PFSK-1 (cell line): ENCODE measurements around the gene ABI2.

Experiments
- FOXP2 ChIP-seq: optimal IDR thresholded peaks from 2 replicates; pipeline ENCODE3; 2011; ENCODE audit warnings: borderline replicate concordance, control low read depth, inconsistent platforms; ENCODE audit not compliant: insufficient read depth; ENCODE audit errors: extremely low read length, extremely low read depth
- POLR2AphosphoS5 ChIP-seq: IDR thresholded peaks from 2 replicates; pipeline ENCODE4 v1.6.1; 2012; ENCODE audit warnings: low read depth, mild to moderate bottlenecking, control low read depth, low read length, moderate library complexity
- TAF1 ChIP-seq: IDR thresholded peaks from 2 replicates; pipeline ENCODE4 v1.6.1; 2012; ENCODE audit warnings: low read length, control low read depth, borderline replicate concordance; ENCODE audit not compliant: insufficient read depth

DNA sequence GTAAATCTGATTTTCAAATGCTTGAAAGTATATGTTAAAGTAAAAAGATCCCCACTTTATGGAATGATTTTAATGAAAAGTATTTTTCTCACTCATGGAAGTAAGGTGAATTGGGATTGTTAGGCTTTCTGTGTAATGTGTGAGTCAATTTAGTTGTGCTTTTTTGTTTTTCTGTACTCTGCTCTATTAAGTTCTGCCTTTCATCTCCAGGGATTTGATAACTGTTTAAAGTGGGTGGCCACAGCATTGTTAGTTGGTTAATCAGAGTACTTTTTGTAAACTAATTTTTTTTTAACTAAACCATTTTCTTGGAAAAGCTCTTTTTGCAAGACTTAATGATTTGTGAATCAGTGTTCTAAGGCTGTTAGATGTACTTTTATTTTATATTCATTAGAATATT lies 76.8 kb downstream of the ABI2 start:
- TF ChIP-seq TAF1: no peak
- no peak for TF ChIP-seq FOXP2
- no peak for TF ChIP-seq POLR2AphosphoS5
